Cerebellar cortex (tissue), 1 donor: Measurements from ENCODE around the gene NARF.
"Not testable (repeated sequence)": the region's sequence is repeated elsewhere in the genome, so short reads cannot be mapped to it uniquely, and the experiment has no call there.

Experiments
- DNase-seq: peaks from one replicate; pipeline ENCODE4 v3.0.0-alpha.2; 2015; ENCODE audit warnings: low spot score

NARF gene

DNA sequence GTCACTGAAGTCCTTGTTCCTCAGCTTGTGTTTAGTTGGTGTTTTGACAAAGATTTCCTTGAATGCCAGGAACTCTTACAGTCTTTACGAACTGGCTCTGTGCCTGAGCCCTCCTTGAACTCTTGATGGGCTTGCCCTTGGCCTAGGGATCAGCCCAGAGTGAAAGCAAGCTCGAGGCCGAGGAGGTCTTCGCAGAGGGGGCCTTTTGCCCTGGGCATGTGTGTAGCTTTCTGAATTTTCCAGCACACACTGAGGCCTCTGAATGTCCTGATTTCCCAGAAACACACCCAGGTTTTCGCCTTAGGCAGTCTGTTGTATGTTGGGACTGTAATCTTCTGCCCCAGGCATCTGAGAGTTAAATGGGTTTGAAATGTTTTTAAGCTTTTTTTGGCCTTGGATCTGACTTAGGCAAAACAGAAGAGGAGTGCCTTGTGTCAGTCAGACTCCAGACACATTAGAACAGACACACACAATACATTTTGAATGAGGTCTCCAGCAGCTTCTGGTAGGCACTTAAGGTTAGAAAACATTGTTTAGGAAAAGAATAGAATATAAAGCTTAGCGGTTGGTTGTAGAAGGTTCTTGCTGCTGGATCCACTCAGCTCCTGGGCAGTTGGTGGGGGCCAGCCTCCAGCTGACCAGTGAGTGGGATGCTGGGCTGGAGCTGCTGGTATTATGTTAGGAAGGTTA is 78.1 kb downstream of the NARF start:
- DNase-seq = no peak

DNA sequence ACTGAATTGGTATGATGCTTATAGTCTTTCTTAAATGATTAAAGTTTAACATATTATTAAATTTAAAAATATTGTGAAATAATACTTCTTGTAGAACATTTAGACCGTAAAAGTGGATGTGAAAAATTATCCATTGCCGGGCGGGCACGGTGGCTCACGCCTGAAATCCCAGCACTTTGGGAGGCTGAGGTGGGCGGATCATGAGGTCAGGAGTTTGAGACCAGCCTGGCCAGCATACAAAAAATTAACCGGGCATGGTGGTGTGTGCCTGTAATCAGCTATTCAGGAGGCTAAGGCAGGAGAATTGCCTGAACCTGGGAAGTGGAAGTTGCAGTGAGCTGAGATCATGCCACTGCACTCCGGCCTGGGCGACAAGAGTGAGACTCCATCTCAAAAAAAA is 78.7 kb downstream of the NARF start:
- DNase-seq = not testable (repeated sequence)

DNA sequence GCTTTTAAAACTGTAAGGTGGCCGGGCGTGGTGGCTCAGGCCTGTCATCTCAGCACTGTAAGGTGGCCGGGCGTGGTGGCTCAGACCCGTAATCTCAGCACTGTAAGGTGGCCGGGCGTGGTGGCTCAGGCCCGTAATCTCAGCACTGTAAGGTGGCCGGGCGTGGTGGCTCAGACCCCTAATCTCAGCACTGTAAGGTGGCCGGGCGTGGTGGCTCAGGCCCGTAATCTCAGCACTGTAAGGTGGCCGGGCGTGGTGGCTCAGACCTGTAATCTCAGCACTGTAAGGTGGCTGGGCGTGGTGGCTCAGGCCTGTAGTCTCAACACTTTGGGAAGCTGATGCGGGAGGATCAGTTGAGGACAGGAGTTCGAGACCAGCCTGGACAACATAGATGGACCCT is 80.5 kb downstream of the NARF start:
- not testable (repeated sequence) for DNase-seq
